ENCODE results near the gene FSD1.
"Not testable (repeated sequence)": the region's sequence is repeated elsewhere in the genome, so short reads cannot be mapped to it uniquely, and the experiment has no call there.

FSD1 gene

DNA sequence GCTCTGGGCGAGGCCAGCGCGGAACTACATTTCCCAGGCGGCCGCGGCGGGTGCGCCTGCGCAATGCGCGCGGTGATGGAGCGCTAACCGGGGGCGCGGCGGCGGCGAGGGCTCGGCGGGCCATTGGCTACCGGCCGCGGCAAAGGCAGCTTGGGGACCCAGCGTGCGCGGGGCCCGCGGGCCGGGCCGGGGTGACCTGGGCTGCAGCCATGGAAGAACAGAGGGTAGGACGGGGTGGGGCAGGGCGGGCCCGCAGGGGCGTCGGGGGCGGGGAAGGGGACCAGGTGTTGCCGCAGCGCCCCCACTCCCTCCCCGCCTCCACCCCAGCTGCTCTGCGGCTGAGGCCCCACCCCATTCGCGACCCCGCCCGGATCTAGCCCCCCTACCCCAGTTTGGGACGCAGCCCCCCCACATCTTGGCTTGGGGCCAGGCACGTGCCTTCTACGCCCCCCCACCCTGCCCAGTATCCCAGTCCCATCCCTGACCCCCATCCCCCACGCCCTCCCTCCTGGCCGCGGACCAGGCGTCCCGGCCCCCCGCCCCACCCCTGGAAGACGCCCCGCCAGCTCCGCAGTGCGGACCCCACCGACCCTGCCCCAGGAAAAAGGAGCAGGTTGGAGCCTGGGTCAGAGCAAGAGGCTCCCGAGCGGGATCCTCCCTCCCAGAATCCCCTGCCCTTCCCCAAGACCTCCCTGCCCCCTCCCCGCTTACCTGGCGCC, at the start of gene FSD1:
TSS of gene FSD1 (plus strand) at position 61 of the 719 bp plus-strand sequence. CDS start at position 210, 149 bp downstream.
- DNase-seq, result peak; percentile 82

- DNase-seq, result no peak
Measured at GRCh38 chr19:4256563-4256962, 47.8 kb upstream of the FSD1 start.

- no peak for DNase-seq
Measured at GRCh38 chr19:4257025-4257424, 47.4 kb upstream of the FSD1 start.

- no peak for DNase-seq
Measured at GRCh38 chr19:4258181-4258580, 46.2 kb upstream of the FSD1 start.

GRCh38 chr19:4260613-4261191, 43.7 kb upstream of the FSD1 start:
- DNase-seq, result no peak

DNA sequence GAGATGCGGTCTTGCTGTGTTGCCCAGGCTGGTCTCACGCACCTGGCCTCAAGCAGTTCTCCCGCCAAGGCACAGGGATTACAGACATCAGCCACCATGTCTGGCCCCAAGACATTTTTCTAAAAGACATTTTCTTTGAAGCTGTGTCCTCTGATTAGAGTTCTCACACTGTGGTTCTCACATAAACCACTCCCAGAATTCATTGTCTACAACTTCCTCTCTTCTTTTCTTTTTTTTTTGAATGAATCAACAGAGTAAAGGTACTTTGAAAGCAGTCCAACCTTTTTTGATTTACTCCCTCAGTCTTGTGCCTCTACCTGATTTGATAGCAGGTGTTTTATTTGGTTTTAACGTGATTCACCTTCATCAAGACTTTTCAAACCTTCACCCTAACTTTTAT, 39.6 kb upstream of the FSD1 start:
- DNase-seq, result no peak

DNA sequence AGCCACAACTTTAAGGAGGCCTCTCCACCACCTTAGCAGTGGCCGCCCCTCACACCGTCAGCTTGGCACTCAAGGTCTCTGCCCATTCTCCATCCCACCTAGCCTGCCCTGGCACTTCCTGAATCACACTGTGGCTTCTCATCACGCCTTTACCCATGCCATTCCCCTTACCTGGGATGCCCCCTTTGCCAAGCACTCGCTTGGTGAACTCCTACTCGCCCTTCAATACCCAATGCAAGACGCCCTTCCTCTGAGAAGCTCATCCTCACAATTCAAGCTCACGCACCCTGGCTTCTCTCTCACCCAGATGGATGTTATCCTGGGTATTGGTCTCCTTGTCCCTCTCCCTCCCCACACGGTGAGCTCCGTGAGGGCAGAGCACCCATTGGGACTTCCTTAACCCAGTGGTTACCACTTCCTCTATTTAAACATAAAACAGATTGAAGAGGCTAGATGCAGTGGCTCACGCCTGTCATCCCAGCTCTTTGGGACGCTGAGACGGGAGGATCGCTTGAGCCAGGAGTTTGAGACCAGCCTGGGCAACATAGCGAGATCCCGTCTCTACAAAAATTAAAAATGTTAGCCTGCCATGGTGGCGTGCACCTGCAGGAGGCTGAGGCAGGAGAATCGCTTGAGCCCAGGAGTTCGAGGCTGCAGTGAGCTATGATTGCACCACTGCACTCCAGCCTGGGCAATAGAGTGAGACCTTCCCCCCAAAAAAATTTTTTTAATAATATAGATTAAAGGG, 38.0 kb upstream of the FSD1 start:
- no peak for DNase-seq

DNA sequence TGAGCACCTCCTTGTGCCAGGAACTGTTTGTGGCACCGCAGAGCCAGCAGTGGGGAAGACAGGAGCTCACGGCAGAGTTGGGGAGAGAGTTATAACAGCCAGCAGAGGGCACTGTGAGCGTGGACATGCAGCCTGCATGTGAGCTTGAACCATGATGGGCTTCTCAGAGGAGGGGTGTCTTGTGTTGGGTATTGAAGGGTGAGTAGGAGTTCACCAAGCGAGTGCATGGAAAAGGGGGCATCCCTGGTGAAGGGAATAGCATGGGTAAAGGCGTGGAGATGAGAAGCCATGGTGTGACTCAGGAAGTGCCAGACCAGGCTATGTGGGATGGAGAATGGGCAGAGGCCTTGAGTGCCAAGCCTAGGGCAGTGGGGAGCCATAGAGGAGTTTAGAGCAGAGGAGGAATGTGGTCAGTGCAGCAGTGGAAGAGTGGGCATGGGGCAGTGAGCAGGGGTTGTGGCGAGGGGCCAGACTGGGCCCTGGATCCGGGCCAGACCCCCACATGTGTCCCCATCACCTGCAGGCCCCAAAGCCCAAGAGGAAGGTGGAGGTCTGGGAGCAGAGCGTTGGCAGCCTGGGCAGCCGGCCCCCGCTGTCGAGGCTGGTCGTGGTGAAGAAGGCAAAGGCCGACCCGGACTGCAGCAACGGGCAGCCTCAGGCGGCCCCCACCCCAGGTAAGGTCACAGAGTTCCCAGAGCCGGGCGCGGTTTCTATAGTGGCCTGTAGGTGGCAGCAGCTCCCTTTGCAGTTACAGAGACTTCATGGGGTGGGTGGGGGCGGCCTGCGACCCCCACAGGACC, 37.1 kb upstream of the FSD1 start:
- peak; percentile 58 for DNase-seq

GRCh38 chr19:4267901-4268815, 36.2 kb upstream of the FSD1 start:
- no peak for DNase-seq

DNA sequence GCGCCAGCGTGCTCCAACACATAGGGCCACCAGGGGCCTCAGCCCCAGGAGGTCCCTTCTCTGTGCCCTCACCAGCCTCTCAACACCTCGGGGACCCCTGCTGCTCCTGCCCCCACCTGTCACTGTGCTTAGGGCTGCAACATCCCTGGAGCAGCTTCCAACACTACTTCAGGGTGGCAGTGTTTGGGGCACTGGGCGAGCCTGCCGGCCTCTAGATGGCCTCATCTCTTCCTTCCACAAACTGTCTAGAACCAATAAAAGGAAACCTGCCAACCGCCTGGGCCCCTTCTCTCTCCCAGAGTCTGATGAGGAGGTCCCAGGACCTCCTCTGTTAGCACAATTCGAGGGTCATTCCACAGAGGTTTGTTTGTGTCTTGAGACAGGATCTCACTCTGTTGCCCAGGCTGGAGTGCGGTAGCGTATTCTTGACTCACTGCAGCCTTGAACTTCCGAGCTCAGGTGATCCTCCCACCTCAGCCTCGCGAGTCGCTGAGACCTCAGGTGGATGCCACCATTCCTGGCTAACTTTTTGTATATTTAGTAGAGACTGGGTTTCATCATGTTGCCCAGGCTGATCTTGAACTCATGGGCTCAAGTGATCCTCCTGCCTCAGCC, 35.5 kb upstream of the FSD1 start:
- no peak for DNase-seq

DNA sequence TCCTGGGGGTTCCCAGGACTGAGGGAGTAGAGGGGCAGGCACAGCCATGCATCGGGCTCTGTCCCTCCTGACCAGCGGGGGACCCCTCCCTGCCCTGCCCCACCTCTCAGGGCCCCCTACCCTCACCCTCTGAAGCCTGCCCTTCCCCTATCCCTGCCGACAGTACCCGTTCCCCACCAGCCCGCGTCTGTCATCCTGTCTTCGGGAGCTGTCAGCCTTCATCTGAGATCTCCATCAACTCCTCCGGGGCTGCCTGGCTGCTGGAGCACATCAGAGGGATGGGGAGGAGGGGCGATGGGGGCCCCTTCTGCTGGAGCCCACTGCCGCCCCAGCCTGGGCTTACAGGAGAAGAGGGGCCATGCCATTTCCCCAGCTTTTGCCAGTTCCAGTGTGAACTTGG, 31.5 kb upstream of the FSD1 start:
- DNase-seq, result no peak

GRCh38 chr19:4274321-4274686, 30.1 kb upstream of the FSD1 start:
- DNase-seq, result not testable (repeated sequence)

DNA sequence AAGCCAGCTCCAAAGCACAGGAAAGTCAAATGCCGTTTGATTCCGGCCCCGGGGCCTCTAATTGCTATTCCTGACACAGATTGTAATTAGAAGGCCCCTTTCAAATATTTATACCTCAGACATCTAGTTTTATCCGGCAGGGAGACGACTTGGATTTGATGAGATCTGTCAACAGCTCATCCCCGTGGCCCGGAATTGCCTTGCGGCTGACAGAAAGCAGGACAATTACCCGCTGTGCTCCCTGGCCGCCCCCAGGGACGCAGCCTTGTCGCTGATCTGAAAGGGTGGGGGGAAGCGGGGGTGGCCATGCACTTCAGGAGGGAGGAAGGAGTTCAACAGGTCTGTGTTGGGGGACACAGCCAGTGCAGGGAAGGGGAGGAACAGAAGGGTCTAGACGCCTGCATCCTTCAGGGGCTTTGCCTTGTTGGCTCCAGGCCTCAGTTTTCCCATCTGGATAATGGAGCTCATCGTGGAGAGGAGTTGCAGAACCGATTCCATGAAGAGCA, 27.2 kb upstream of the FSD1 start:
- no peak for DNase-seq

- no peak for DNase-seq
Measured at GRCh38 chr19:4278010-4278409, 26.4 kb upstream of the FSD1 start.

- no peak for DNase-seq
Measured at GRCh38 chr19:4278419-4279266, 25.8 kb upstream of the FSD1 start, which contains the start of gene SHD. TSS of gene SHD (plus strand) at chr19:4279266. CDS start at chr19:4280064, 798 bp downstream.

DNA sequence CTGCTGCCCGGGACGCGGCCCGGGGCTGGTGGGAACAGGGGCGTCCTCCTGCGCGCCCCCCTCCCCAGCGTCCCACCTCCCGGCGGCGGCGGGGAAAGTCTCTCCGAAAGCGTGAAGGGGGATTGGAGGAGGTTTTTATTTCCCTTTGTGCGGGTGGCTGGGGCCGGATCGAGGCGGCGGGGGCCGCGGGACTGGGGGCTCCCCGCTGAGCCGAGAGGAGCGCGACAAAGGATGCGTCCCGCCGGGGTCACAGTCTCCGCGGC, 25.2 kb upstream of the FSD1 start:
- no peak for DNase-seq

- DNase-seq, result no peak
Measured at GRCh38 chr19:4279530-4280422, 24.6 kb upstream of the FSD1 start.

DNA sequence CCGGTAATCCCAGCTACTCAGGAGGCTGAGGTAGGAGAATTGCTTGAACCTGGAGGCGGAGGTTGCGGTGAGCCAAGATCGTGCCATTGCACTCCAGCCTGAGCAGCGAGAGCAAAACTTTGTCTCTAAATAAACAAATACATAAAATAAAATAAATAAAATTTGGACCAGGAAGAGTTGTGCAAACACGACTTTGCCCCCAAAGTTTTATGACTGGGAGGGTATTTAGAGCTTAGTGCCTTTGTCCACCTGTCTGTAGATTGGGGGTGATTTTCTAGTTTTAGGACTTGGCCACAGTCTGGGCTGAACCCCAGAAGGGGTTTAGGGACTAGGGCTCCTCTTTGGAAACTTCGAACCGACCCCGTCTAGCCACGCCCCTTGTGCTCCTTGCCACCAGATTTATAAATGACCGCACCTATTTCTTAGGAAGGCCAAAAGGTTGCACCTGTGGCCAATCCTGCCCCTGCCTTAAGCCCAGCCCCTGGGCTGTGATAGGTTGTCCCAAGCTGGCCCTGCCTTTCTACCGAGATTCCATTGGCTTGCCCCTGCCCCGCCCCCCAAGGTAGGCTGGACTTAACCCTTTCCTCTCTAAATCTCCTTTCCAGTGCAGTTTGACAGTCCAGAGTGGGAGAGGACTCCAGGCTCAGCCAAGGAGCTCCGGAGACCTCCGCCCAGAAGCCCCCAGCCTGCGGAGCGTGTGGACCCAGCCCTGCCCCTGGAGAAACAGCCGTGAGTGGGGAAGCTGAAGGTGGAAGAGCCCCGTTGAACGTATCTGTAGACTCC, 20.0 kb upstream of the FSD1 start:
- no peak for DNase-seq

- DNase-seq, result no peak
Measured at GRCh38 chr19:4284974-4285373, 19.4 kb upstream of the FSD1 start.

Data from stimulated activated CD4-positive, alpha-beta T cell treated with anti-CD3 and anti-CD28 coated beads, Interleukin-1b, Interleukin-23, amount 100 ng/mL, for 48 hours (primary cell).